ENCODE data around the gene ASCL2.

ASCL2 gene

GRCh38 chr11:2270322-2271076, at the start of gene ASCL2:
Gene ASCL2, minus strand, starts transcription at chr11:2270588. Its CDS starts 256 bp downstream, at chr11:2270332.
- DNase-seq: no peak

GRCh38 chr11:2319791-2320472, 49.5 kb upstream of the ASCL2 start:
- no peak for DNase-seq

- no peak for DNase-seq
Observed at GRCh38 chr11:2318707-2319106, 48.3 kb upstream of the ASCL2 start.

- DNase-seq: no peak
Observed at GRCh38 chr11:2318123-2318522, 47.7 kb upstream of the ASCL2 start.

GRCh38 chr11:2317354-2318050, 47.1 kb upstream of the ASCL2 start:
- DNase-seq: no peak

GRCh38 chr11:2316963-2317244, 46.5 kb upstream of the ASCL2 start:
- no peak for DNase-seq

GRCh38 chr11:2316169-2316962, 46.0 kb upstream of the ASCL2 start:
- no peak for DNase-seq

- DNase-seq: no peak
Observed at GRCh38 chr11:2315395-2316168, 45.2 kb upstream of the ASCL2 start.

- no peak for DNase-seq
Observed at GRCh38 chr11:2314525-2315394, 44.4 kb upstream of the ASCL2 start.

GRCh38 chr11:2314136-2314524, 43.7 kb upstream of the ASCL2 start:
- no peak for DNase-seq

- DNase-seq: no peak
Observed at GRCh38 chr11:2313051-2313951, 42.9 kb upstream of the ASCL2 start.

GRCh38 chr11:2312232-2313042, 42.0 kb upstream of the ASCL2 start:
- no peak for DNase-seq

- DNase-seq: no peak
Observed at GRCh38 chr11:2311353-2312133, 41.2 kb upstream of the ASCL2 start.

GRCh38 chr11:2310786-2311352, 40.5 kb upstream of the ASCL2 start:
- DNase-seq: no peak

- no peak for DNase-seq
Observed at GRCh38 chr11:2310073-2310785, 39.8 kb upstream of the ASCL2 start.

GRCh38 chr11:2309251-2310072, 39.1 kb upstream of the ASCL2 start:
- no peak for DNase-seq

GRCh38 chr11:2308713-2309112, 38.3 kb upstream of the ASCL2 start:
- no peak for DNase-seq

Data from NCI-H1436 treated with DMSO at 0.1 percent for 48 hours (cell line).